ENCODE data around the gene SMIM13. TPM values are rescaled to one million over a fixed set of nuclear protein-coding genes. Genes with fewer than 3 reads are reported as not detected.

The SMIM13 gene
- total RNA-seq, 1 experiment from 2014 or later, result 15.7 TPM

- intact Hi-C loops (cut with micrococcal nuclease), result no loop called here
- Histone ChIP-seq H3K4me1 (ENCODE audit: control insufficient read depth in 1 of 2, insufficient read depth in 2 of 2, low read length in 2 of 2) (no peaks in the 10 kb centered on the region), H3K9ac (ENCODE audit: low read length) (no peak overlapping the region), H3K27me3 (ENCODE audit: insufficient read depth, low read length) (no peaks in the 10 kb centered on the region), H3K9me3 (ENCODE audit: control insufficient read depth in 1 of 2, insufficient read depth in 1 of 2, low read depth in 1 of 2, low read length in 2 of 2) (no peaks in the 10 kb centered on the region), H3K27ac (ENCODE audit: low read depth, low read length) (no peak overlapping the region), H3K79me2 (ENCODE audit: insufficient read depth, low read length) (no peaks in the 10 kb centered on the region), H3K4me3 (replicated peaks in 1 of 2; ENCODE audit: low read depth in 1 of 2, low read length in 2 of 2) (no peak overlapping the region), H4K20me1 (ENCODE audit: insufficient read depth) (no peaks in the 10 kb centered on the region), H3K36me3 (ENCODE audit: control insufficient read depth in 1 of 2, insufficient read depth in 2 of 2, low read length in 2 of 2) (no peaks in the 10 kb centered on the region), H3K9me2 (ENCODE audit: insufficient read depth) (no peaks in the 10 kb centered on the region), H3K4me2 (ENCODE audit: low read length) (no peak overlapping the region), H2AFZ (ENCODE audit: low read depth, low read length, poor library complexity, severe bottlenecking) (no peak overlapping the region)
- TF ChIP-seq RAD21 (IDR thresholded peaks at IDR 0.05; ENCODE audit: low read depth), result no peak
- TF ChIP-seq ATF3 (IDR thresholded peaks at IDR 0.05), result no peak
- no peak for TF ChIP-seq ZFX (IDR thresholded peaks at IDR 0.05)
- TF ChIP-seq YY1 (IDR thresholded peaks at IDR 0.05; ENCODE audit: extremely low read depth, insufficient replicate concordance, low read depth, low read length), result no peak
- TF ChIP-seq REST (IDR thresholded peaks at IDR 0.05; ENCODE audit: low read depth), result no peak
- no peak for TF ChIP-seq POLR2A (IDR thresholded peaks at IDR 0.05; ENCODE audit: borderline replicate concordance, extremely low read depth, insufficient read depth, insufficient read length)
- TF ChIP-seq MAX (IDR thresholded peaks at IDR 0.05), result no peak
- TF ChIP-seq CEBPB (IDR thresholded peaks at IDR 0.05; ENCODE audit: low read depth), result no peak
- no peak for TF ChIP-seq ELF1 (IDR thresholded peaks at IDR 0.05; ENCODE audit: borderline replicate concordance, low read depth)
- TF ChIP-seq SIN3A (IDR thresholded peaks at IDR 0.05; ENCODE audit: low read depth), result no peak
- TF ChIP-seq TCF7L2 (IDR thresholded peaks at IDR 0.05; ENCODE audit: borderline replicate concordance, extremely low read depth, insufficient read depth, insufficient read length), result no peak
- no peak for TF ChIP-seq JUND (IDR thresholded peaks at IDR 0.05)
- TF ChIP-seq EGR1 (IDR thresholded peaks at IDR 0.05; ENCODE audit: low read depth), result no peak
- no peak for TF ChIP-seq POLR2AphosphoS5 (IDR thresholded peaks at IDR 0.05; ENCODE audit: low read depth, low read length)
- no peak for TF ChIP-seq ZNF274 (IDR thresholded peaks at IDR 0.05; ENCODE audit: low read depth, low read length)
- POLR2A ChIA-PET, result no interaction called here
- BruUV-seq (replicated peaks), result no TSS peak
- no peak for ATAC-seq
- CTCF ChIA-PET, result interaction anchor here (1.2 kb wide), 1 partner anchor 108 kb away, joined by 4 read pairs; no protein-coding TSS in a partner anchor
- RAD21 ChIA-PET (ENCODE audit: low non-redundant PET in 1 of 2, low total read pairs in 2 of 2, uncharacterized antibody in 2 of 2, unreplicated experiment in 2 of 2), result no interaction called here
- DNase-seq (ENCODE audit: low read depth, low spot score), result no peak
Observed at GRCh38 chr6:11062715-11063114, 30.9 kb upstream of the SMIM13 start.

All from HCT116 (cell line).